Thymus (tissue), 11 donors: ENCODE results near the gene GDPD2. TPM values are rescaled to one million over a fixed set of nuclear protein-coding genes. Genes with fewer than 3 reads are reported as not detected.

Experiments
- DNase-seq, 9 donors: peaks; one replicate each; pipeline ENCODE4 v3.0.0-alpha.2; 2013; ENCODE audit warnings: low spot score in 9 of 9, low read depth in 6 of 9, missing footprints in 1 of 9
- H3K27ac ChIP-seq, 2 donors: one replicate each; pipeline ENCODE4 v1.5.1; 2013; ENCODE audit warnings: control low read depth in 1 of 2, low read depth in 1 of 2, low read length in 1 of 2, mild to moderate bottlenecking in 1 of 2, moderate library complexity in 1 of 2
- H3K27me3 ChIP-seq, 2 donors: one replicate each; pipeline ENCODE4 v1.5.1; 2013; ENCODE audit warnings: low read length in 1 of 2; ENCODE audit not compliant: control insufficient read depth in 2 of 2, insufficient read depth in 1 of 2
- H3K36me3 ChIP-seq, 2 donors: one replicate each; pipeline ENCODE4 v1.5.1; 2013; ENCODE audit warnings: low read length in 1 of 2, mild to moderate bottlenecking in 1 of 2, moderate library complexity in 1 of 2; ENCODE audit not compliant: control insufficient read depth in 2 of 2, insufficient read depth in 2 of 2
- H3K4me1 ChIP-seq, 2 donors: one replicate each; pipeline ENCODE4 v1.5.1; 2013; ENCODE audit warnings: low read length in 2 of 2; ENCODE audit not compliant: control insufficient read depth in 2 of 2, insufficient read depth in 2 of 2
- H3K4me3 ChIP-seq, 2 donors: one replicate each; pipeline ENCODE4 v1.5.1; 2013; ENCODE audit warnings: low read length in 2 of 2, control low read depth in 1 of 2, mild to moderate bottlenecking in 1 of 2
- H3K9me3 ChIP-seq, 2 donors: one replicate each; pipeline ENCODE4 v1.5.1; 2013; ENCODE audit warnings: low read length in 1 of 2, mild to moderate bottlenecking in 1 of 2; ENCODE audit not compliant: control insufficient read depth in 2 of 2, insufficient read depth in 1 of 2
- WGBS: extraction: QIAGEN DNeasy Blood & Tissue Kit; methylation state at CpG from one replicate; pipeline ENCODE4 v1.1.7; 2013; 5-methylcytosine and 5-hydroxymethylcytosine counted together
- polyA plus RNA-seq: library from polyadenylated mRNA; stranded (reverse); fragments of 200-250 nt; gene quantifications from one replicate; pipeline ENCODE4 v1.2.3, GENCODE V29; 2013
- total RNA-seq: library from RNA; stranded (reverse); fragments of 120-200 nt; gene quantifications from one replicate; pipeline ENCODE4 v1.2.4, GENCODE V29; 2013
- donor health status: healthy.

The GDPD2 gene
- total and polyA plus RNA-seq, 2 donors: 0.05 to 0.09 TPM

- Histone ChIP-seq H3K36me3 (no peaks in the 10 kb centered on the region), H3K27ac (no peak overlapping the region), H3K4me3 (no peak overlapping the region), H3K9me3 (no peaks in the 10 kb centered on the region), H3K27me3 (peaks cover 0 to 2% of the 10 kb centered on the region in 2 donors), H3K4me1 (no peaks in the 10 kb centered on the region)
- WGBS: 97% methylated on average over 4 of the region's 4 CpGs
- DNase-seq: no peak
Observed at GRCh38 chrX:70479247-70479921, 56.3 kb downstream of the GDPD2 start.

GRCh38 chrX:70479922-70480659, 57.0 kb downstream of the GDPD2 start:
- Histone ChIP-seq H3K27me3 (peaks cover 0 to 2% of the 10 kb centered on the region in 2 donors), H3K36me3 (no peaks in the 10 kb centered on the region), H3K4me1 (no peaks in the 10 kb centered on the region), H3K9me3 (no peaks in the 10 kb centered on the region), H3K27ac (no peak overlapping the region), H3K4me3 (no peak overlapping the region)
- DNase-seq: no peak
- WGBS: 96% methylated on average over 6 of the region's 6 CpGs

GRCh38 chrX:70480660-70481018, 57.5 kb downstream of the GDPD2 start:
- Histone ChIP-seq H3K4me1 (no peaks in the 10 kb centered on the region), H3K27ac (no peak overlapping the region), H3K27me3 (peaks cover 0 to 2% of the 10 kb centered on the region in 2 donors), H3K36me3 (no peaks in the 10 kb centered on the region), H3K9me3 (no peaks in the 10 kb centered on the region), H3K4me3 (no peak overlapping the region)
- DNase-seq: no peak
- 96% methylated on average over 9 of the region's 9 CpGs for WGBS

GRCh38 chrX:70481471-70482270, 58.6 kb downstream of the GDPD2 start:
- Histone ChIP-seq H3K36me3 (no peaks in the 10 kb centered on the region), H3K27me3 (peaks cover 0 to 2% of the 10 kb centered on the region in 2 donors), H3K4me3 (no peak overlapping the region), H3K9me3 (no peaks in the 10 kb centered on the region), H3K4me1 (no peaks in the 10 kb centered on the region), H3K27ac (no peak overlapping the region)
- DNase-seq: no peak
- 96% methylated on average over 8 of the region's 8 CpGs for WGBS

- WGBS: 100% methylated on average over 2 of the region's 2 CpGs
- Histone ChIP-seq H3K27me3 (peaks cover 0 to under 1% of the 10 kb centered on the region in 2 donors), H3K9me3 (no peaks in the 10 kb centered on the region), H3K36me3 (no peaks in the 10 kb centered on the region), H3K27ac (no peak overlapping the region), H3K4me1 (no peaks in the 10 kb centered on the region), H3K4me3 (no peak overlapping the region)
- no peak for DNase-seq
Observed at GRCh38 chrX:70482300-70482699, 59.2 kb downstream of the GDPD2 start.

Other genes starting within 250 kb of the GDPD2 start
- gene DGAT2L6, start 245.8 kb upstream of the GDPD2 start, total RNA-seq: not detected
- gene DGAT2L6, start 245.8 kb upstream of the GDPD2 start, polyA plus RNA-seq: 0.02 TPM
- 0.05 TPM for gene AWAT1, start 188.7 kb upstream of the GDPD2 start, total RNA-seq
- 0.09 TPM for gene AWAT1, start 188.7 kb upstream of the GDPD2 start, polyA plus RNA-seq
- not detected for gene P2RY4, start 163.1 kb upstream of the GDPD2 start, total RNA-seq
- 0.02 TPM for gene P2RY4, start 163.1 kb upstream of the GDPD2 start, polyA plus RNA-seq
- not detected for gene ARR3, start 155.0 kb upstream of the GDPD2 start, total RNA-seq
- 0.02 TPM for gene ARR3, start 155.0 kb upstream of the GDPD2 start, polyA plus RNA-seq
- not detected for gene RAB41, start 141.1 kb upstream of the GDPD2 start, total RNA-seq
- gene RAB41, start 141.1 kb upstream of the GDPD2 start, polyA plus RNA-seq: 0.09 TPM
- 25.4 TPM for gene PDZD11, start 133.4 kb upstream of the GDPD2 start, total RNA-seq
- 54.6 TPM for gene PDZD11, start 133.4 kb upstream of the GDPD2 start, polyA plus RNA-seq
- 14.6 TPM for gene KIF4A, start 133.2 kb upstream of the GDPD2 start, total RNA-seq
- gene KIF4A, start 133.2 kb upstream of the GDPD2 start, polyA plus RNA-seq: 1.4 TPM
- 5.1 TPM for gene DLG3, start 21.5 kb downstream of the GDPD2 start, total RNA-seq
- 4.8 TPM for gene DLG3, start 21.5 kb downstream of the GDPD2 start, polyA plus RNA-seq